HepG2 (cell line): ENCODE results near the gene HEY2. TPM values are rescaled to one million over a fixed set of nuclear protein-coding genes. Genes with fewer than 3 reads are reported as not detected.

ENCODE experiments used
- EZH2 ChIP-seq: conservative IDR thresholded peaks from 2 replicates; pipeline ENCODE4 v1.6.1; 2012; ENCODE audit warnings: mild to moderate bottlenecking, low read depth, low read length, moderate library complexity
- HNF4G ChIP-seq, 2 experiments: sonication (generic) in 1 of 2; formaldehyde crosslinking in 1 of 2; IDR thresholded peaks; 2 replicates each; pipeline versions ENCODE4 v1.4.0 to v1.6.1; 2011 to 2020; ENCODE audit warnings: borderline replicate concordance in 2 of 2, low read depth in 2 of 2, mild to moderate bottlenecking in 2 of 2, low read length in 1 of 2, missing genetic modification reagents in 1 of 2, moderate library complexity in 1 of 2
- MTF2 ChIP-seq: sonication (generic); formaldehyde crosslinking; IDR thresholded peaks from 2 replicates; pipeline ENCODE4 v1.5.0; 2020; ENCODE audit warnings: missing genetic modification reagents, borderline replicate concordance
- NFE2L2 ChIP-seq: fragments of 150-350 bp; IDR thresholded peaks from 2 replicates; pipeline ENCODE4 v1.6.1; 2014; ENCODE audit warnings: low read length
- PAXIP1 ChIP-seq: sonication (generic); formaldehyde crosslinking; conservative IDR thresholded peaks from 2 replicates; pipeline ENCODE4 v1.4.0; 2020; ENCODE audit warnings: mild to moderate bottlenecking, missing genetic modification reagents, moderate library complexity
- RNF2 ChIP-seq: fragments of 450-650 bp; conservative IDR thresholded peaks from 2 replicates; pipeline ENCODE4 v1.6.1; 2016; ENCODE audit warnings: low read depth
- ZNF138 ChIP-seq: sonication (generic); formaldehyde crosslinking; IDR thresholded peaks from 2 replicates; pipeline ENCODE4 v1.5.0; 2020; ENCODE audit warnings: mild to moderate bottlenecking, low read depth, missing genetic modification reagents
- ZNF160 ChIP-seq: sonication (generic); formaldehyde crosslinking; IDR thresholded peaks from 2 replicates; pipeline ENCODE4 v1.8.0; 2022; ENCODE audit warnings: mild to moderate bottlenecking, inconsistent platforms, missing genetic modification reagents
- ZNF761 ChIP-seq: sonication (generic); formaldehyde crosslinking; conservative IDR thresholded peaks from 2 replicates; pipeline ENCODE4 v1.4.0; 2020; ENCODE audit warnings: mild to moderate bottlenecking, missing genetic modification reagents
- ZNF772 ChIP-seq: sonication (generic); formaldehyde crosslinking; IDR thresholded peaks from 2 replicates; pipeline ENCODE4 v1.5.0; 2020; ENCODE audit warnings: mild to moderate bottlenecking, missing genetic modification reagents
- ZNF777 ChIP-seq: sonication (generic); formaldehyde crosslinking; IDR thresholded peaks from 2 replicates; pipeline ENCODE4 v1.4.0; 2020; ENCODE audit warnings: missing genetic modification reagents
- ZZZ3 ChIP-seq: sonication (generic); formaldehyde crosslinking; IDR thresholded peaks from 2 replicates; pipeline ENCODE4 v1.4.0; 2020; ENCODE audit warnings: missing genetic modification reagents, mild to moderate bottlenecking, borderline replicate concordance
- polyA plus RNA-seq, 8 experiments: library from polyadenylated mRNA; depleted of rRNA in 3 of 8; stranded (reverse) in 7 of 8; unstranded in 1 of 8; fragments of >200 nt; fragmentation: Illumina TruSeq in 4 of 8; extraction: Trizol in 4 of 8; gene quantifications; 2 replicates each; pipeline versions ENCODE4 v1.2.1 to v1.2.3, GENCODE V29; 2011 to 2016; ENCODE audit warnings: low read depth in 4 of 8, missing spikeins in 1 of 8, mixed read lengths in 1 of 8; ENCODE audit not compliant: insufficient read depth in 1 of 8
- total RNA-seq, 5 experiments: library from RNA; depleted of rRNA; stranded (reverse); fragments of >200 nt; fragmentation: Illumina TruSeq; extraction: Trizol; gene quantifications; 2 replicates each; pipeline ENCODE4 v1.2.3, GENCODE V29; 2016; ENCODE audit warnings: low read depth in 1 of 5

Gene HEY2
- total and polyA plus RNA-seq, 2 of the 13 experiments (the other 11 are each of a cell fraction or from before 2014, with no cell fraction given) = 0.04 TPM

- TF ChIP-seq ZNF777 (CRISPR knock-in tag) = peak; percentile 97
- 0 out of 2 replicates have a peak, but pooled peaks have one; percentile 23 for TF ChIP-seq PAXIP1 (CRISPR knock-in tag)
- TF ChIP-seq EZH2 = peak; percentile 23; the same call in 1 of the 2 replicates
- TF ChIP-seq ZNF761 (CRISPR knock-in tag) = 0 out of 2 replicates have a peak, but pooled peaks have one; percentile 39
- 0 out of 2 replicates have a peak, but pooled peaks have one; percentile 34 for TF ChIP-seq ZNF772 (CRISPR knock-in tag)
- TF ChIP-seq ZZZ3 (CRISPR knock-in tag) = no peak
- TF ChIP-seq NFE2L2 = no peak
- peak; percentile 27; the same call in 1 of the 2 replicates for TF ChIP-seq ZNF160
- TF ChIP-seq MTF2 (CRISPR knock-in tag) = 0 out of 2 replicates have a peak, but pooled peaks have one; percentile 4
- TF ChIP-seq HNF4G (IDR thresholded peaks at IDR 0.05; ENCODE audit: borderline replicate concordance, low read depth, low read length) = no peak
- TF ChIP-seq HNF4G (CRISPR knock-in tag; IDR thresholded peaks at IDR 0.05; ENCODE audit: borderline replicate concordance, low read depth) = 0 out of 2 replicates have a peak, but pooled peaks have one; percentile 20
- TF ChIP-seq RNF2 = peak; percentile 28; the same call in 1 of the 2 replicates
- TF ChIP-seq ZNF138 (CRISPR knock-in tag) = 0 out of 2 replicates have a peak, but pooled peaks have one; percentile 42
- TF ChIP-seq, all 625 proteins: peak for 41
These were observed 1.6 kb upstream of the HEY2 start (continued) for GRCh38 chr6:125747589-125748405.
